Measurements from ENCODE around the gene A1CF. TPM values are rescaled to one million over a fixed set of nuclear protein-coding genes. Genes with fewer than 3 reads are reported as not detected.

A1CF gene
- total RNA-seq, 2 experiments from 2014 or later, result not detected

Other genes starting within 250 kb of the A1CF start
- gene ASAH2B, start 145.7 kb downstream of the A1CF start, total RNA-seq, result 1 to 10 TPM; 2.3 to 3.3 TPM
- gene PRKG1, start 188.9 kb upstream of the A1CF start, total RNA-seq, result not detected

Measured in activated CD4-positive, alpha-beta T cell treated with anti-CD3 and anti-CD28 coated beads, Interleukin-2, amount 10 ng/mL, durations not matched to agents 7 days and 5 days (primary cell).